Ovary (tissue), 3 donors: ENCODE data around the gene GUCY1B1.

Experiments
- CTCF ChIP-seq, 3 donors: fragments of 450-650 bp in 2 of 3; fragments of 200-600 bp in 1 of 3; IDR thresholded peaks; one replicate each; pipeline versions ENCODE4 v1.5.1 to v1.8.0; 2016 to 2022; ENCODE audit warnings: antibody characterized with exemption in 3 of 3, mild to moderate bottlenecking in 1 of 3
- EP300 ChIP-seq: sonication (generic); formaldehyde crosslinking; IDR thresholded peaks from one replicate; pipeline ENCODE4 v1.6.1; 2017; ENCODE audit warnings: antibody characterized with exemption
- POLR2A ChIP-seq: fragments of 450-650 bp; IDR thresholded peaks from one replicate; pipeline ENCODE4 v1.6.1; 2017; ENCODE audit warnings: antibody characterized with exemption, mild to moderate bottlenecking, moderate library complexity
- donor health status: DM: no; HTN: no; CAD: no.

DNA sequence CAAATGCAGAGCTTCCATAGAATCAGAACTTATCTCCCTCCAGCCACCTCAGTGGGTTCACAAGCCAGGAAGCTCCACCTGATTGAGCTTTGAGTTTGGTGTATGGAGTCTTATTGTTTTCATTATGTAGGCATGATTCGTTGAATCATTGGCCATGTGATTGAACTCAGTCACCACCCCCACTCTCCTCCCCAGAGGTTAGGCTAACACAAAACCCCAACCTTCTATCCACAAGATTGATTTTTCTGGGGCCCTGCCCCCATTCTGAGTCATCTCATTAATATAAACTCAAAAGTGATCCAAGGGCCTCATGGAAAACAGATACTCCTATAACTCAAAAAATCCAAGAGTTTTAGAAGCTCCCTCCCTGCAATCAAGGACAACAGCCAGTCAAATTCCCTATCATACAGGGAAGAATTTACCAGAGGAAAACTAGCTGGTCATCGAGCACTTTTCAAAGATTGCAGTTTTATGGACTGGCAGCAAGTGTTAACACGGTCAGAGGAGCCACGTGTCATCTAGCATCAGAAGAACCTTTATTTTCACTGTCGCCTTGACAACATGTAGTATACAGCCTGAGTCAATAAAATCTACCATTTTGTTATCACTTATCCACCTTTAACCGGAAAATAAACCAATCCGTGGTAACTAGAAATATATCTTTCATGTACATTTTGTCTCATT, 35.9 kb upstream of the GUCY1B1 start:
- TF ChIP-seq CTCF (IDR thresholded peaks at IDR 0.05) (no peak), POLR2A (no peak), EP300 (no peak)
